Mesothelial cell of epicardium (in vitro differentiated cells): ENCODE measurements around the gene CDV3. TPM values are rescaled to one million over a fixed set of nuclear protein-coding genes. Genes with fewer than 3 reads are reported as not detected.

Source experiments
- DNase-seq, 2 experiments: peaks; one replicate each; pipeline ENCODE4 v3.0.0; 2021; ENCODE audit warnings: low spot score in 2 of 2; ENCODE audit not compliant: unreplicated experiment in 2 of 2
- H3K27ac Mint-ChIP-seq: 2 replicates; pipeline ENCODE4 v1.8.0; 2021; ENCODE audit warnings: mixed read lengths
- H3K27me3 Mint-ChIP-seq: 2 replicates; pipeline ENCODE4 v1.8.0; 2021; ENCODE audit warnings: low read depth, mixed read lengths
- H3K36me3 Mint-ChIP-seq: 2 replicates; pipeline ENCODE4 v1.8.0; 2021; ENCODE audit warnings: mixed read lengths
- H3K4me1 Mint-ChIP-seq: 2 replicates; pipeline ENCODE4 v1.8.0; 2021; ENCODE audit warnings: mixed read lengths
- H3K4me3 Mint-ChIP-seq: 2 replicates; pipeline ENCODE4 v1.8.0; 2021; ENCODE audit warnings: mild to moderate bottlenecking, moderate library complexity, mixed read lengths
- H3K9me3 Mint-ChIP-seq: 2 replicates; pipeline ENCODE4 v1.8.0; 2021; ENCODE audit warnings: mixed read lengths
- total RNA-seq: library from RNA; stranded (reverse); gene quantifications from 3 replicates; pipeline ENCODE4 v1.2.1, GENCODE V29; 2021
- TF ChIP-seq, protein P1 (sequence below): fragments of 200-600 bp; sonication (generic); IDR thresholded peaks from one replicate; pipeline ENCODE4 v1.5.0; 2021; ENCODE audit warnings: antibody characterized with exemption; ENCODE audit not compliant: unreplicated experiment

The CDV3 gene
- total RNA-seq, 1 donor from 2014 or later = 127 TPM

DNA sequence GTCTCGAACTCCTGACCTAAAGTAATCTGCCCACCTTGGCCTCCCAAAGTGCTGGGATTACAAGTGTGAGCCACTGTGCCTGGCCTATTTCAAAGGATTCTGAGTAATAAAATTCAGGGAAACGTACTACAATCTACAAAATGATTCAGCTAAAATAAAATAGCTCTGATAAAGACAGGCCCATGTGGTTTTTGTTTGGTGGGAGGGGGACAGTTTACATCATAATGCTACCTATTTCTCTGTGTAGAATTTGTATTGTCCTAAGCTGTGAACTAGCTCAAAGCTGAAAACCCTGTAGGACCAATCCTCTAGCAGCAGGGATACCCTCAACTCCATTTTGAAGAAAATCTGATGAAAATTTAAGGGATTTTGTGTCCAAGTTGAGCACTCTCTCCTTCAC lies 25.8 kb downstream of the CDV3 start:
- H3K27ac Mint-ChIP-seq = no peak overlapping the region
- no peak overlapping the region for H3K4me3 Mint-ChIP-seq
- peaks cover 15% of the 10 kb centered on the region for H3K36me3 Mint-ChIP-seq
- H3K9me3 Mint-ChIP-seq = no peaks in the 10 kb centered on the region
- peaks cover 6% of the 10 kb centered on the region for H3K4me1 Mint-ChIP-seq
- no peaks in the 10 kb centered on the region for H3K27me3 Mint-ChIP-seq
- no peak for DNase-seq
- TF ChIP-seq, protein P1, sequence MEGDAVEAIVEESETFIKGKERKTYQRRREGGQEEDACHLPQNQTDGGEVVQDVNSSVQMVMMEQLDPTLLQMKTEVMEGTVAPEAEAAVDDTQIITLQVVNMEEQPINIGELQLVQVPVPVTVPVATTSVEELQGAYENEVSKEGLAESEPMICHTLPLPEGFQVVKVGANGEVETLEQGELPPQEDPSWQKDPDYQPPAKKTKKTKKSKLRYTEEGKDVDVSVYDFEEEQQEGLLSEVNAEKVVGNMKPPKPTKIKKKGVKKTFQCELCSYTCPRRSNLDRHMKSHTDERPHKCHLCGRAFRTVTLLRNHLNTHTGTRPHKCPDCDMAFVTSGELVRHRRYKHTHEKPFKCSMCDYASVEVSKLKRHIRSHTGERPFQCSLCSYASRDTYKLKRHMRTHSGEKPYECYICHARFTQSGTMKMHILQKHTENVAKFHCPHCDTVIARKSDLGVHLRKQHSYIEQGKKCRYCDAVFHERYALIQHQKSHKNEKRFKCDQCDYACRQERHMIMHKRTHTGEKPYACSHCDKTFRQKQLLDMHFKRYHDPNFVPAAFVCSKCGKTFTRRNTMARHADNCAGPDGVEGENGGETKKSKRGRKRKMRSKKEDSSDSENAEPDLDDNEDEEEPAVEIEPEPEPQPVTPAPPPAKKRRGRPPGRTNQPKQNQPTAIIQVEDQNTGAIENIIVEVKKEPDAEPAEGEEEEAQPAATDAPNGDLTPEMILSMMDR = no peak

DNA sequence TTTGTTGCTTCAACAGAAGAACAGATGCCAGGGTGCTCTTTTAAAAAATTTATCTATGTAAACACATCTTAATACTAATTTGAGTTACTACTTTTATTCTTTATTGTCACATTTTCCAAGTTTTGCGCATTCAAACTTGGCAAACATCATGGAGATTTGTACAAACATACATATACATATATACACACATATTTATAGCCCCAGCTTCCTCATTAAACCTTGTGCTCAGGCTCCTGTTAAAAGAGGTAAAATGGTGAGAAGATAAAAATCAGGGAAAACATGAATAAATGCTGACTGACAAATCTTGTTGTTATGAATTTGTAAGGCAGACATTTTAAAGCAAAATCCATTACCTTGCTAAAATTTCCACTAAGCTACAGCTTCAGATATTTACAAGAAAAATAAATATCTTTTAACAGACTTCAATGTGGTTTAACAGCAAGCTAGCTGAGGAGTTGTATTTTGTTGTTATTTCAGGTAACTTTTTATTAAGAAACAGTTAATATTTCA lies 27.1 kb downstream of the CDV3 start:
- Mint-ChIP-seq H3K4me3 (no peak overlapping the region), H3K4me1 (no peaks in the 10 kb centered on the region), H3K9me3 (no peaks in the 10 kb centered on the region), H3K27ac (no peak overlapping the region), H3K27me3 (no peaks in the 10 kb centered on the region), H3K36me3 (peaks cover 22% of the 10 kb centered on the region)
- TF ChIP-seq, protein P1 = no peak
- no peak for DNase-seq

DNA sequence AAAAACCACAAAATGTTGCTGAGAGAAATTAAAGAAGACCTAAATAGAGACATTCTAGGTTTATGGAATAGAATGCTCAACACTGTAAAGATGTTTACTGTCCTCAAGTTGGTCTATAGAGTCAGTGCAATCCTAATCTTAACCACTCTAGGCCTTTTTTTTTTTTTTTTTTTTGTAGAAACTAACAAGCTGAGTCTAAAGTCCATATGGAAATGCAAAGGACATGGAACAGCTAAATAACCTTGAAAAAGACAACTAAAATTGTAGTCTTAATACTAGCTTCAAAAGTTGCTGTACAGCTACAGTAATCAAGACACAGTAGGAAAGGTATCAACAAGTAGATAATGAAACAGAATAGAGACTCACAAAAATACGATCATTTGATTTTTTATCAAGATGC lies 32.9 kb downstream of the CDV3 start:
- Mint-ChIP-seq H3K27me3 (no peaks in the 10 kb centered on the region), H3K36me3 (peaks cover 60% of the 10 kb centered on the region), H3K4me1 (no peaks in the 10 kb centered on the region), H3K4me3 (no peak overlapping the region), H3K27ac (no peak overlapping the region), H3K9me3 (peaks cover 4% of the 10 kb centered on the region)
- no peak for DNase-seq
- TF ChIP-seq, protein P1 = no peak

DNA sequence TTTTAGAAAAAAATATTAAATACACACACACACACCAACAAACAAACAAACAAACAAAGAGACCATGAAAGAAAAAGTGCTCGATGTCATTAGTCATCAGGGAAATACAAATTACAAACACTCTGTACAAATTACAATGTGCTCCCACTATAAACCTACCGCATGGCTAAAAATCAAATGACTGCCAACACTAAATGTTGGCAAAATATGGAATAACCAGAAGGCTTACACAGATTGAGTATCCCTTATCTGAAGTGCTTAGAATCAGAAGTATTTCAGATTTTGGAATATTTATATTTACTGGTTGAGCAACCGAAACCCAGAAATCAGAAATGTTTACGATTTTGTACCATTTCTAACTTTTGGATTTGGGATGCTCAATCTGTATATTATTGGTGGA lies 33.4 kb downstream of the CDV3 start:
- H3K4me3 Mint-ChIP-seq = no peak overlapping the region
- H3K36me3 Mint-ChIP-seq = peaks cover 57% of the 10 kb centered on the region
- no peaks in the 10 kb centered on the region for H3K4me1 Mint-ChIP-seq

DNA sequence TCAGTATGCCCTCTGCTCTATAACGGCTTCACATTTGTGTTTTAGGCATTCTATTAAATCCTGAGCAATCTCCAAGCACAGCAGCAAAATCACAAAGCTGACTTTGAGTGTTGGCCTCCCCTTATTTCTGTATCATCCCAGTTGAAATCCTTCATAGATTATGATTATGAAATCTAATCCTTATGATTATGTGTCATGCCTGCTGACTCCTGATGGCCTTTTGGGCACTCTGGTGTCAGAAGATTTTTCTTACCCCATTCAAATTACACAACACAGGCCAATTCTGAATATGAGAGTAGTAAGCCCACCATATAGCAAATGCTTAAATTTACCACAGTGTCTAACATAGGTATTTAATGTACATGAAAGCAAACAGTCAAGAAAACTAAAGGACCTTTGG lies 34.3 kb downstream of the CDV3 start:
- Mint-ChIP-seq H3K27me3 (no peaks in the 10 kb centered on the region), H3K36me3 (peaks cover 52% of the 10 kb centered on the region), H3K27ac (no peak overlapping the region), H3K4me1 (no peaks in the 10 kb centered on the region), H3K9me3 (peaks cover 4% of the 10 kb centered on the region), H3K4me3 (no peak overlapping the region)
- TF ChIP-seq, protein P1 = no peak
- DNase-seq = no peak

More for the DNA sequence above, 33.4 kb downstream of the CDV3 start:
- H3K27ac Mint-ChIP-seq = no peak overlapping the region
- H3K27me3 Mint-ChIP-seq = no peaks in the 10 kb centered on the region
- TF ChIP-seq, protein P1 = no peak
- no peak for DNase-seq
- H3K9me3 Mint-ChIP-seq = peaks cover 4% of the 10 kb centered on the region

DNA sequence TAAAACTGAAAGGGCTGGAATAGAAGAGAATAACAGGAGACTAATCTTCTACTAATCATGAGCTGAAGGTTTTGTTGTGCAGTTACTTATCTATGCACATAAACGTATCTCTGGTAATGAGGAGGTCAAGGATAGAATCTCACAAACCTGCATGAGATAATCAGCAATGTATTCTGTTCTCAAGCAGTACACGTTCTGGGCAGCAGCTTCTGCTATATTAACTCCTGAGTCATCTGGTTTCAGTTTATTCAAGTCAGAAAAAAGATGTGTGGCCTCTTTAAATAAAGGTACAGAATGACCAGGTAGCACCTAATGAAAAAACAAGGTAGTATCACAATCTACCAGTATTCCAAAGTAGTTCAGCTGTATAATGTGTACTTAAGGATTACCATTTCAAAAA lies 34.9 kb downstream of the CDV3 start:
- no peak for DNase-seq
- H3K4me1 Mint-ChIP-seq = no peaks in the 10 kb centered on the region
- H3K9me3 Mint-ChIP-seq = peaks cover 4% of the 10 kb centered on the region
- TF ChIP-seq, protein P1 = no peak
- peaks cover 49% of the 10 kb centered on the region for H3K36me3 Mint-ChIP-seq
- H3K4me3 Mint-ChIP-seq = no peak overlapping the region
- H3K27ac Mint-ChIP-seq = no peak overlapping the region
- H3K27me3 Mint-ChIP-seq = no peaks in the 10 kb centered on the region
